ENCODE results near the gene MBD1.
"Not testable (repeated sequence)": the region's sequence is repeated elsewhere in the genome, so short reads cannot be mapped to it uniquely, and the experiment has no call there.

MBD1 gene

GRCh38 chr18:50313031-50313607 is 31.8 kb upstream of the MBD1 start:
- no peak overlapping the region for H3K4me3 ChIP-seq (ENCODE audit: control insufficient read depth, low read depth, low read length)
- TF ChIP-seq CTCF (IDR thresholded peaks at IDR 0.05; ENCODE audit: control insufficient read depth, insufficient read depth, low read depth, low read length, missing control alignments): no peak
- no peak for DNase-seq (ENCODE audit: low read depth)

- H3K4me3 ChIP-seq (ENCODE audit: control insufficient read depth, low read depth, low read length): no peak overlapping the region
- no peak for DNase-seq (ENCODE audit: low read depth)
- TF ChIP-seq CTCF (IDR thresholded peaks at IDR 0.05; ENCODE audit: control insufficient read depth, insufficient read depth, low read depth, low read length, missing control alignments): no peak
These were observed 31.1 kb upstream of the MBD1 start for GRCh38 chr18:50312296-50313030.

GRCh38 chr18:50311650-50312049 is 30.3 kb upstream of the MBD1 start:
- no peak for TF ChIP-seq CTCF (IDR thresholded peaks at IDR 0.05; ENCODE audit: control insufficient read depth, insufficient read depth, low read depth, low read length, missing control alignments)
- H3K4me3 ChIP-seq (ENCODE audit: control insufficient read depth, low read depth, low read length): no peak overlapping the region
- no peak for DNase-seq (ENCODE audit: low read depth)

- no peak for TF ChIP-seq CTCF (IDR thresholded peaks at IDR 0.05; ENCODE audit: control insufficient read depth, insufficient read depth, low read depth, low read length, missing control alignments)
- DNase-seq (ENCODE audit: low read depth): no peak
- no peak overlapping the region for H3K4me3 ChIP-seq (ENCODE audit: control insufficient read depth, low read depth, low read length)
These were observed 28.8 kb upstream of the MBD1 start for GRCh38 chr18:50310080-50310479.

- H3K4me3 ChIP-seq (ENCODE audit: control insufficient read depth, low read depth, low read length); DNase-seq (ENCODE audit: low read depth): not testable (repeated sequence)
These were observed 27.5 kb upstream of the MBD1 start for GRCh38 chr18:50308851-50309250.

GRCh38 chr18:50307738-50308470 is 26.6 kb upstream of the MBD1 start:
- no peak for TF ChIP-seq CTCF (IDR thresholded peaks at IDR 0.05; ENCODE audit: control insufficient read depth, insufficient read depth, low read depth, low read length, missing control alignments)
- peak; percentile 61 for DNase-seq (ENCODE audit: low read depth)
- peak overlapping the region; percentile 52 for H3K4me3 ChIP-seq (ENCODE audit: control insufficient read depth, low read depth, low read length)

GRCh38 chr18:50307400-50307737 is 26.0 kb upstream of the MBD1 start:
- DNase-seq (ENCODE audit: low read depth): no peak
- no peak for TF ChIP-seq CTCF (IDR thresholded peaks at IDR 0.05; ENCODE audit: control insufficient read depth, insufficient read depth, low read depth, low read length, missing control alignments)
- peak overlapping the region; percentile 52 for H3K4me3 ChIP-seq (ENCODE audit: control insufficient read depth, low read depth, low read length)
